Activated CD4-positive, alpha-beta memory T cell treated with anti-CD3 and anti-CD28 coated beads, Interleukin-2, amount 10 ng/mL, durations not matched to agents 7 days and 5 days (primary cell): ENCODE data around the gene FAM53B. TPM values are rescaled to one million over a fixed set of nuclear protein-coding genes. Genes with fewer than 3 reads are reported as not detected.

ENCODE experiments used
- CTCF ChIA-PET: fragments of 350-600 bp; sonication (Branson Sonifier 250); formaldehyde crosslinking; loops from one replicate; lab custom pipeline; 2021; ENCODE audit warnings: antibody characterized with exemption, inconsistent platforms; lab: Charles Lee
- POLR2A ChIA-PET: fragments of 350-600 bp; sonication (Branson Sonifier 250); formaldehyde crosslinking; loops from one replicate; lab custom pipeline; 2021; ENCODE audit warnings: antibody characterized with exemption; lab: Charles Lee
- DNase-seq: peaks from one replicate; pipeline ENCODE4 v3.0.0-alpha.2; 2020
- H3K27ac Mint-ChIP-seq: one replicate; pipeline ENCODE4 v1.8.0; 2021; ENCODE audit warnings: mild to moderate bottlenecking, mixed read lengths
- H3K27me3 Mint-ChIP-seq: one replicate; pipeline ENCODE4 v1.8.0; 2021; ENCODE audit warnings: mixed read lengths
- H3K36me3 Mint-ChIP-seq: one replicate; pipeline ENCODE4 v1.8.0; 2021; ENCODE audit warnings: low read depth, mixed read lengths
- H3K4me1 Mint-ChIP-seq: one replicate; pipeline ENCODE4 v1.8.0; 2021; ENCODE audit warnings: mixed read lengths
- H3K4me3 Mint-ChIP-seq: one replicate; pipeline ENCODE4 v1.8.0; 2021; ENCODE audit warnings: mild to moderate bottlenecking, mixed read lengths
- H3K9me3 Mint-ChIP-seq: one replicate; pipeline ENCODE4 v1.8.0; 2021; ENCODE audit warnings: mixed read lengths
- total RNA-seq, 2 experiments: library from RNA; stranded (reverse); gene quantifications; one replicate each; pipeline ENCODE4 v1.2.3, GENCODE V29; 2021

The FAM53B gene
- total RNA-seq, 2 experiments from 2014 or later = 44.9 to 46.6 TPM

GRCh38 chr10:124637746-124638145 is 106.4 kb downstream of the FAM53B start:
- POLR2A ChIA-PET = interaction anchor here (0.8 to 1.5 kb wide), 5 partner anchors 11 to 105 kb away, joined by 3 to 9 read pairs (median 4); no protein-coding TSS in a partner anchor
- Mint-ChIP-seq H3K36me3 (peaks cover 39% of the 10 kb centered on the region), H3K4me3 (no peak overlapping the region), H3K9me3 (peaks cover 4% of the 10 kb centered on the region), H3K27ac (peak overlapping the region; percentile 12), H3K27me3 (no peaks in the 10 kb centered on the region), H3K4me1 (peaks cover 66% of the 10 kb centered on the region)
- CTCF ChIA-PET = interaction anchor here (1.1 to 8.0 kb wide), 4 partner anchors 10 to 104 kb away, joined by 3 to 59 read pairs (median 4); no protein-coding TSS in a partner anchor
- no peak for DNase-seq

- ChIA-PET POLR2A (interaction anchor here (0.8 to 1.5 kb wide), 5 partner anchors 11 to 106 kb away, joined by 3 to 9 read pairs (median 4); no protein-coding TSS in a partner anchor), CTCF (interaction anchor here (1.1 to 8.0 kb wide), 4 partner anchors 10 to 104 kb away, joined by 3 to 59 read pairs (median 5); no protein-coding TSS in a partner anchor)
- H3K4me3 Mint-ChIP-seq = no peak overlapping the region
- DNase-seq = no peak
- peaks cover 35% of the 10 kb centered on the region for H3K36me3 Mint-ChIP-seq
- peaks cover 4% of the 10 kb centered on the region for H3K9me3 Mint-ChIP-seq
- peaks cover 63% of the 10 kb centered on the region for H3K4me1 Mint-ChIP-seq
- H3K27ac Mint-ChIP-seq = peak overlapping the region; percentile 70
- no peaks in the 10 kb centered on the region for H3K27me3 Mint-ChIP-seq
Observed at GRCh38 chr10:124637091-124637700, 107.0 kb downstream of the FAM53B start.

GRCh38 chr10:124636271-124636995 is 107.7 kb downstream of the FAM53B start:
- Mint-ChIP-seq H3K4me3 (no peak overlapping the region), H3K4me1 (peaks cover 61% of the 10 kb centered on the region), H3K9me3 (peaks cover 4% of the 10 kb centered on the region), H3K27ac (peak overlapping the region; percentile 70), H3K27me3 (no peaks in the 10 kb centered on the region), H3K36me3 (peaks cover 33% of the 10 kb centered on the region)
- peak; percentile 33 for DNase-seq
- ChIA-PET POLR2A (interaction anchor here (1.0 to 1.5 kb wide), 2 partner anchors 104 to 106 kb away, joined by 3 to 4 read pairs; no protein-coding TSS in a partner anchor), CTCF (interaction anchor here (1.1 to 8.0 kb wide), 4 partner anchors 9 to 105 kb away, joined by 3 to 59 read pairs (median 5); no protein-coding TSS in a partner anchor)

- Mint-ChIP-seq H3K4me1 (peaks cover 46% of the 10 kb centered on the region), H3K4me3 (no peak overlapping the region), H3K9me3 (peaks cover 4% of the 10 kb centered on the region), H3K27ac (no peak overlapping the region), H3K27me3 (no peaks in the 10 kb centered on the region), H3K36me3 (peaks cover 30% of the 10 kb centered on the region)
- no peak for DNase-seq
- ChIA-PET POLR2A (interaction anchor here (1.2 kb wide), 1 partner anchor 86 kb away, joined by 3 read pairs; no protein-coding TSS in a partner anchor), CTCF (interaction anchor here (0.8 to 8.0 kb wide), 9 partner anchors 15 to 113 kb away, joined by 3 to 59 read pairs (median 5); no protein-coding TSS in a partner anchor)
Observed at GRCh38 chr10:124632566-124632965, 111.6 kb downstream of the FAM53B start.

- ChIA-PET POLR2A (interaction anchor here (0.6 to 1.2 kb wide), 2 partner anchors 86 to 91 kb away, joined by 3 read pairs; no protein-coding TSS in a partner anchor), CTCF (interaction anchor here (0.8 to 8.0 kb wide), 8 partner anchors 15 to 113 kb away, joined by 3 to 59 read pairs (median 5); no protein-coding TSS in a partner anchor)
- DNase-seq = peak; percentile 45
- Mint-ChIP-seq H3K9me3 (peaks cover 4% of the 10 kb centered on the region), H3K27ac (no peak overlapping the region), H3K4me3 (no peak overlapping the region), H3K4me1 (peaks cover 46% of the 10 kb centered on the region), H3K36me3 (peaks cover 27% of the 10 kb centered on the region), H3K27me3 (no peaks in the 10 kb centered on the region)
Observed at GRCh38 chr10:124632064-124632531, 112.1 kb downstream of the FAM53B start.

GRCh38 chr10:124630551-124630950 is 113.6 kb downstream of the FAM53B start:
- no peak for DNase-seq
- peaks cover 19% of the 10 kb centered on the region for H3K36me3 Mint-ChIP-seq
- H3K4me1 Mint-ChIP-seq = peaks cover 47% of the 10 kb centered on the region
- H3K27ac Mint-ChIP-seq = no peak overlapping the region
- H3K27me3 Mint-ChIP-seq = no peaks in the 10 kb centered on the region
- H3K9me3 Mint-ChIP-seq = peaks cover 4% of the 10 kb centered on the region
- ChIA-PET CTCF (interaction anchor here (1.8 to 8.0 kb wide), 2 partner anchors 98 to 111 kb away, joined by 3 to 59 read pairs; no protein-coding TSS in a partner anchor), POLR2A (no interaction called here)
- no peak overlapping the region for H3K4me3 Mint-ChIP-seq

- Mint-ChIP-seq H3K36me3 (peaks cover 18% of the 10 kb centered on the region), H3K4me3 (no peak overlapping the region), H3K9me3 (peaks cover 4% of the 10 kb centered on the region), H3K27me3 (no peaks in the 10 kb centered on the region), H3K4me1 (peaks cover 50% of the 10 kb centered on the region), H3K27ac (no peak overlapping the region)
- no peak for DNase-seq
- ChIA-PET CTCF (interaction anchor here (0.9 kb wide), 1 partner anchor 112 kb away, joined by 5 read pairs; no protein-coding TSS in a partner anchor), POLR2A (interaction anchor here (1.0 to 3.7 kb wide), 2 partner anchors 18 to 89 kb away, joined by 3 to 23 read pairs; no protein-coding TSS in a partner anchor)
Observed at GRCh38 chr10:124629842-124630241, 114.3 kb downstream of the FAM53B start.

- DNase-seq = no peak
- Mint-ChIP-seq H3K4me3 (no peak overlapping the region), H3K36me3 (peaks cover 14% of the 10 kb centered on the region), H3K4me1 (peaks cover 52% of the 10 kb centered on the region), H3K27me3 (no peaks in the 10 kb centered on the region), H3K9me3 (peaks cover under 1% of the 10 kb centered on the region), H3K27ac (no peak overlapping the region)
- CTCF ChIA-PET = interaction anchor here (0.9 kb wide), 1 partner anchor 112 kb away, joined by 5 read pairs; no protein-coding TSS in a partner anchor
- POLR2A ChIA-PET = interaction anchor here (1.0 to 3.7 kb wide), 2 partner anchors 19 to 89 kb away, joined by 3 to 23 read pairs; no protein-coding TSS in a partner anchor
Observed at GRCh38 chr10:124629415-124629814, 114.8 kb downstream of the FAM53B start.

- Mint-ChIP-seq H3K27ac (no peak overlapping the region), H3K36me3 (peaks cover 17% of the 10 kb centered on the region), H3K4me1 (peaks cover 52% of the 10 kb centered on the region), H3K9me3 (no peaks in the 10 kb centered on the region), H3K27me3 (no peaks in the 10 kb centered on the region), H3K4me3 (no peak overlapping the region)
- DNase-seq = no peak
- POLR2A ChIA-PET = interaction anchor here (1.3 to 3.7 kb wide), 6 partner anchors 20 to 114 kb away, joined by 3 to 23 read pairs (median 8); no protein-coding TSS in a partner anchor
- CTCF ChIA-PET = interaction anchor here (1.6 to 2.5 kb wide), 4 partner anchors 20 to 117 kb away, joined by 4 to 26 read pairs (median 12); no protein-coding TSS in a partner anchor
Observed at GRCh38 chr10:124628676-124629021, 115.5 kb downstream of the FAM53B start.

GRCh38 chr10:124627866-124628675 is 116.1 kb downstream of the FAM53B start:
- CTCF ChIA-PET = interaction anchor here (1.4 to 2.5 kb wide), 9 partner anchors 9 to 117 kb away, joined by 3 to 26 read pairs (median 9); no protein-coding TSS in a partner anchor
- Mint-ChIP-seq H3K36me3 (peaks cover 15% of the 10 kb centered on the region), H3K4me3 (no peak overlapping the region), H3K9me3 (no peaks in the 10 kb centered on the region), H3K27me3 (no peaks in the 10 kb centered on the region), H3K4me1 (peaks cover 50% of the 10 kb centered on the region), H3K27ac (peak overlapping the region; percentile 54)
- POLR2A ChIA-PET = interaction anchor here (0.9 to 3.7 kb wide), 10 partner anchors 9 to 115 kb away, joined by 3 to 23 read pairs (median 6); no protein-coding TSS in a partner anchor
- no peak for DNase-seq

- CTCF ChIA-PET = interaction anchor here (0.7 to 2.5 kb wide), 12 partner anchors 10 to 121 kb away, joined by 3 to 26 read pairs (median 6); no protein-coding TSS in a partner anchor
- peak overlapping the region; percentile 78 for H3K27ac Mint-ChIP-seq
- H3K4me3 Mint-ChIP-seq = peak overlapping the region; percentile 36
Observed at GRCh38 chr10:124626759-124627380, 117.3 kb downstream of the FAM53B start.

More at GRCh38 chr10:124626759-124627380, 117.3 kb downstream of the FAM53B start:
- peak; percentile 69 for DNase-seq
- H3K36me3 Mint-ChIP-seq = peaks cover 21% of the 10 kb centered on the region
- H3K27me3 Mint-ChIP-seq = no peaks in the 10 kb centered on the region
- no peaks in the 10 kb centered on the region for H3K9me3 Mint-ChIP-seq
- H3K4me1 Mint-ChIP-seq = peaks cover 46% of the 10 kb centered on the region
- POLR2A ChIA-PET = interaction anchor here (0.6 to 3.7 kb wide), 9 partner anchors 8 to 116 kb away, joined by 3 to 23 read pairs (median 5); no protein-coding TSS in a partner anchor
